IPS-20b (cell line): Measurements from ENCODE around the gene CTSL.
A peak's percentile ranks its signal among the peaks of the same experiment; 100 is the strongest.

Experiments used
- H3K27ac ChIP-seq: one replicate; pipeline ENCODE4 v1.5.1; 2013; ENCODE audit warnings: low read length
- H3K27me3 ChIP-seq: 2 replicates; pipeline ENCODE4 v1.6.1; 2013; ENCODE audit warnings: mild to moderate bottlenecking, low read length, inconsistent platforms; ENCODE audit not compliant: insufficient read depth
- H3K36me3 ChIP-seq: 2 replicates; pipeline ENCODE4 v1.6.1; 2013; ENCODE audit warnings: low read depth, mild to moderate bottlenecking, inconsistent platforms, low read length, moderate library complexity; ENCODE audit not compliant: insufficient read depth
- H3K4me1 ChIP-seq: 2 replicates; pipeline ENCODE4 v1.6.1; 2013; ENCODE audit warnings: mild to moderate bottlenecking, control low read depth, inconsistent platforms, low read length, moderate library complexity; ENCODE audit not compliant: insufficient read depth
- H3K4me3 ChIP-seq: 2 replicates; pipeline ENCODE4 v1.5.1; 2013; ENCODE audit warnings: mild to moderate bottlenecking, low read length, inconsistent platforms
- H3K9ac ChIP-seq: 2 replicates; pipeline ENCODE4 v1.6.1; 2013; ENCODE audit warnings: low read depth, mild to moderate bottlenecking, inconsistent platforms, low read length, moderate library complexity
- H3K9me3 ChIP-seq: 2 replicates; pipeline ENCODE4 v1.6.1; 2013; ENCODE audit warnings: mild to moderate bottlenecking, low read depth, low read length, inconsistent platforms; ENCODE audit not compliant: insufficient read depth

CTSL gene

DNA sequence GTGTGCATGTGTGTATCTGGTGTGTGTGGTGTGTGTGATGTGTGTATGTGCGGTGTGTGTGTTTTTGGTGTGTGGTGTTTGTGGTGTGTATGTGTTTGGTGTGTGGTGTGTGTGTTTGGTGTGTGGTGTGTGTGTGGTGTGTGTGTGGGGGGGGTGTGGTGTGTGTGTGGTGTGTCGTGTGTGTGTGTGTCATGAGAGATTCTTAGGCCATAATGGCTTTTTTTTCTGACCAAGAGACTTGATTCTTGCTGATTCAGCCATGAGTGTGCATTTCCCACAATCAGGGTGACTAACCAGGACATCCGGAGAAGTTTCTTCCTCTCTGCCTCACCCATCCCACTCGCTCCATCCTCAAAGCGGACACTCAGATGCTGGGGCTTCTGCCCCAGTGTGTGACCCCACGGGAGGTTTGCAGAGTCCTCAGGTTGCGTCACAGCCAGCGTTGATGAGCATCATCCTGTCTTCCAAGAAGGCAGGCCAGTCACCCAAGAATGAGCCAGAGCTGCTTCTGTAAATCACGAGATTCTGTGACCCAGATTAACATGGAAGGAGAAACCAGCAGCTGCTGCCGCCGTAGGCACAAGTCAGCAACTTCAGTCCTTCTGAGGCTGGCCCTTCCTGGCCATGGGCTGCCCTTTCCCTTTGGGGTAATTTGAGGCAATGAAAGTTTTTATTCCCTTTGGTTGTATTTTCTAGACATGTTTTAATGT is 12.5 kb upstream of the CTSL start:
- H3K27me3 ChIP-seq, result no peaks in the 10 kb centered on the region
- no peaks in the 10 kb centered on the region for H3K4me1 ChIP-seq
- no peak overlapping the region for H3K27ac ChIP-seq
- H3K36me3 ChIP-seq, result peaks cover 10% of the 10 kb centered on the region
- H3K9me3 ChIP-seq, result no peaks in the 10 kb centered on the region
- H3K9ac ChIP-seq, result no peak overlapping the region
- H3K4me3 ChIP-seq, result no peak overlapping the region

DNA sequence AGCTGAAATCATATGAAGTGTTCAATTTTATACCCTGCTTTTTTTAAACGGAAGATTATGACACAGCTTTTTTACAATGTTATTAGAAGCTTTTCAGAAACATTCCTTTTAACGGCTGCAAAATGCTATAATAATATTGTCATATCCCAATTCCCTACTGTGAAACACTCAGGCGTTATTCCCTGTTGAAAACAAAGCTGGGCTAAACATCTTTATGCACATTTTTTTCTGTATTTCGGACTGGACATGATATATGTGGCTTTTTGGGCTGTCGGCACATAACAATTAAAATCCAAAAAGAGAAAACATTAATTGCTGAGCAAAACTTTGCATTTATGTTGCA is 12.0 kb upstream of the CTSL start:
- H3K27me3 ChIP-seq, result no peaks in the 10 kb centered on the region
- no peak overlapping the region for H3K27ac ChIP-seq
- H3K4me3 ChIP-seq, result no peak overlapping the region
- peaks cover 4% of the 10 kb centered on the region for H3K36me3 ChIP-seq
- no peak overlapping the region for H3K9ac ChIP-seq
- no peaks in the 10 kb centered on the region for H3K4me1 ChIP-seq
- no peaks in the 10 kb centered on the region for H3K9me3 ChIP-seq

DNA sequence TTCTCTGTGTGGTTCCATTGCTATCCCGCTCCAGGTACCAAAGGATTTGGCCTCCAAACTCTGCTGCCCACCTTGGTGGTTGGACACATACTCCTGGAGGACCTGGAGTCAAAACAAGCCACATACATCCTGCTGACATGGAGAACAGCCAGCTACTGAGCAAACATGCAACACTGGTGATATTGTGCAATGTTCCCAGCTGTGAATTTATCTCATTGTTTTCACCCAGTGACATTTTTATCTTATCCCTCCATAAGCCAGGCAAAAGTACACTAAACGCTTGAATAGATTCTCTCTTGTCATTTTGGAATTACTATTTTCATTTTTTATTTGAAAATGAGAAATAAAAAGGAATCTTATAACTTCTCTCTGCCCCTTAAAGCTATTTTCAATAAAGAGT is 11.1 kb upstream of the CTSL start:
- no peak overlapping the region for H3K27ac ChIP-seq
- H3K36me3 ChIP-seq, result no peaks in the 10 kb centered on the region
- H3K4me3 ChIP-seq, result no peak overlapping the region
- H3K27me3 ChIP-seq, result 0 out of 2 replicates have a peak, but pooled peaks cover 2% of the 10 kb centered on the region
- no peaks in the 10 kb centered on the region for H3K9me3 ChIP-seq
- H3K4me1 ChIP-seq, result no peaks in the 10 kb centered on the region
- no peak overlapping the region for H3K9ac ChIP-seq

DNA sequence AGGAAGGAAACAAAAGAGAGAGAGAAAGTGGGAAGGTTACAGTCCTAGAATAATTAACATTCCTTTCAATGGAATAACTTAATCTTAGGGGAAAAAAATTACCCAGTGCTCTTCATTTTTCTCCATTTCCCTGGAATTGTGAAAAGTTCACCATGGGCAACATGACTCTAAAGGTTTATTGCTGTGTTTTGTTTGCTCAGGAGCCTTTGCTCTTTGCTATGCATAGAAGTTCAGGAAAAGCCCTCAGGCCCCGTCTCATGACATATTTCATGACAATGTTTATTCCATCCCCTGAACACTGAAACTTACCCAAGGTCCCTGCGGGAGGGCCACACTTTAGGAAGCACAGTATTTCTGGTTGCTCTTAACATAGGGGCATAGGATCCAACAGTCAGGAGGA is 9.8 kb upstream of the CTSL start:
- Histone ChIP-seq H3K36me3 (no peaks in the 10 kb centered on the region), H3K27me3 (peaks cover 7% of the 10 kb centered on the region; the same call in 1 of the 2 replicates), H3K27ac (no peak overlapping the region), H3K9ac (no peak overlapping the region), H3K9me3 (no peaks in the 10 kb centered on the region), H3K4me1 (no peaks in the 10 kb centered on the region), H3K4me3 (no peak overlapping the region)

DNA sequence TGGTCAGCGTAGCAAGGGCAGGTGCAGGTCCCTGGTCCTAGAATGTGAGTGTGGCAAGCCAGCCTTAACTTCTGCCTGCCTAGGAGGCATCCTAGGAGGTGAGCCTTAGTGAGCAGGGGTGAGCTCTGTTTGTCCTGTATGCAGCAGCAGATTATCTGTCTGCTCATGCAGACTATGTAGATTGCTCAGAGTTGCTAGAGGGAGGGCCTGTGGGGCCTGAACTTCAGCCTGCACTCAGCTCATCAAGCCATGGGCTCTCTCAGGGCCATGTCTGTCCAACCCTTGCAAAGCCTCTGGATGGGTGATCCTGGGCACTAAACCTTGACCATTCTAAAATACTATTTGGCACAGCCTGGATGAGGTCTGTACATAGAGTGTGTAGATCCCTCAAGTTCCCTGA is 8.5 kb upstream of the CTSL start:
- Histone ChIP-seq H3K9me3 (no peaks in the 10 kb centered on the region), H3K27me3 (peaks cover 14% of the 10 kb centered on the region; the same call in 1 of the 2 replicates), H3K36me3 (no peaks in the 10 kb centered on the region), H3K27ac (no peak overlapping the region), H3K4me3 (no peak overlapping the region), H3K9ac (no peak overlapping the region), H3K4me1 (no peaks in the 10 kb centered on the region)

DNA sequence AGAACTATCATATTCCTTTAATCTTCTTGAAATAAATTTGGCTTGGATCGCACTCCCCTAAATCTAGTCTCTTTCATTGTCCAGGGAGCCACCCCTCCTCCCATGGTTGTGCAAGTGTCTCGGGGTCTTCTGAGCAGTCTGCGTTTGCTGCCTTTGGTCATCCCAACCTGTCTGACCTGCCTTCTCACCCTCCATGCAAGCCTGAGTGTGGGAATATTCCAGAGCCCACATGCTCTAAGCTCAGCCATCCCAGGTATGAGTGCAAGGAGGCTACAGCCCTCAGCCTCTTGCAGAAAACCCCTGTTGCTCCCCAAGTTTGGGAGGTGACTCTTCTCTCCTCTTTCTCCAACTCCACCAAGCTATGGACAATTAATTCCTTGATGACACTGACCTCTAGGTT is 7.7 kb upstream of the CTSL start:
- Histone ChIP-seq H3K4me1 (no peaks in the 10 kb centered on the region), H3K27ac (no peak overlapping the region), H3K9me3 (no peaks in the 10 kb centered on the region), H3K27me3 (peaks cover 14% of the 10 kb centered on the region; the same call in 1 of the 2 replicates), H3K4me3 (no peak overlapping the region), H3K9ac (no peak overlapping the region), H3K36me3 (no peaks in the 10 kb centered on the region)

DNA sequence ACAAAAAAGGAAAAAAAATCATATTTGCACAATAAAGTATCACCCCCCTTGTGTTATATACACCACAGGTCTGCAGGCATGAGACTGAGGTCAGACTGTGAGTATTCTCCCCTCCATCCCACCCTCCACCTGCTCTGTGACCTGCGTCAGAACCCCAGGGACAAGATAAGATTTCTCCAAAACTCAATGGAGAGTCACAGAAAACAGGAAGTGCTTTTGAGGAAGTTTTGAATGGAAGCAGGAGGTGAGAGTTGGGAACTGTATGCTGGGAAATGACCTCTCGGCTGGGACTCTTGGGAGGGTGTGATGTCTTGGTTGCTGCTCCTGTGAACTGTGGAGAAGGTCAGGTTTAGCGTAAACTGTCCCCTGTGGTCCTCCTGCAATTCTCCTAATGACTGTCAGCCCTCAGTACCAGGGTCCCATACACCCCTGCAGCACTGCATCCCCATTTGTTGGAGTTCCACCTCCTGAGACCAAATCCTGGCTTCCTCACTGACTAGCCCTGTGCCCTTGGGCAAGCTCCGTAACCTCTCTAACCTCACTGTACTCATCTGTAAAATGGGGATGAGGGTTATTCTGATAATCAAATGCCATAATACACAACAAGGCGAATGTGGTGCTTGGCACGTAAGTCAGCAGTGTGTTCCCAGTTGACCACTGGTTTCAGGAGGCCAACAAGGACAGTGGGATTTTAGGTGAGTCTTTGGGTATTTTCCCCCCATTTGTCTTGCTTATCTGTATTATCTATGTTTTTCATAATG is 6.9 kb upstream of the CTSL start:
- no peak overlapping the region for H3K4me3 ChIP-seq
- H3K4me1 ChIP-seq, result no peaks in the 10 kb centered on the region
- H3K27me3 ChIP-seq, result peaks cover 14% of the 10 kb centered on the region; the same call in 1 of the 2 replicates
- no peak overlapping the region for H3K9ac ChIP-seq
- H3K36me3 ChIP-seq, result no peaks in the 10 kb centered on the region
- H3K9me3 ChIP-seq, result no peaks in the 10 kb centered on the region
- no peak overlapping the region for H3K27ac ChIP-seq

DNA sequence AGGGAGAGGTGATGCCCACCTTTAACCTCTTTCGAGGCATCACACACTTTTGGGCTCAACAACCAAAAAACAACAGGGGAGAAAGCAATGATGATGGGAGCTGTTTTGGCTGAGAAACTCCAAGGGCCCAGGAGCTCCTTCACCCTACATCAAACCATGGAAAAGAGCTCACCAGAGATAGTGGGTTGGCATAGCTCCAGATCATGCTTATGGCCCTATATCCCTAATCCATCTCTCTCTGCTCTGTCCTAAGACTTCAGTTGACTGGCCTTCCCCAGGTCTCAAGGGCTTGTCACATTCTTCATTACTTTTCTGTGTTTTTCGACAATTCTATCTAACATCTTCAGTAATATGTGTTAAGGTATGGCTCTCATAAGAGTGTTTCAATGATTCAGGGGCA is 5.7 kb upstream of the CTSL start:
- H3K27me3 ChIP-seq, result peaks cover 25% of the 10 kb centered on the region
- no peak overlapping the region for H3K4me3 ChIP-seq
- no peaks in the 10 kb centered on the region for H3K9me3 ChIP-seq
- no peak overlapping the region for H3K9ac ChIP-seq
- H3K27ac ChIP-seq, result no peak overlapping the region
- no peaks in the 10 kb centered on the region for H3K4me1 ChIP-seq
- no peaks in the 10 kb centered on the region for H3K36me3 ChIP-seq

DNA sequence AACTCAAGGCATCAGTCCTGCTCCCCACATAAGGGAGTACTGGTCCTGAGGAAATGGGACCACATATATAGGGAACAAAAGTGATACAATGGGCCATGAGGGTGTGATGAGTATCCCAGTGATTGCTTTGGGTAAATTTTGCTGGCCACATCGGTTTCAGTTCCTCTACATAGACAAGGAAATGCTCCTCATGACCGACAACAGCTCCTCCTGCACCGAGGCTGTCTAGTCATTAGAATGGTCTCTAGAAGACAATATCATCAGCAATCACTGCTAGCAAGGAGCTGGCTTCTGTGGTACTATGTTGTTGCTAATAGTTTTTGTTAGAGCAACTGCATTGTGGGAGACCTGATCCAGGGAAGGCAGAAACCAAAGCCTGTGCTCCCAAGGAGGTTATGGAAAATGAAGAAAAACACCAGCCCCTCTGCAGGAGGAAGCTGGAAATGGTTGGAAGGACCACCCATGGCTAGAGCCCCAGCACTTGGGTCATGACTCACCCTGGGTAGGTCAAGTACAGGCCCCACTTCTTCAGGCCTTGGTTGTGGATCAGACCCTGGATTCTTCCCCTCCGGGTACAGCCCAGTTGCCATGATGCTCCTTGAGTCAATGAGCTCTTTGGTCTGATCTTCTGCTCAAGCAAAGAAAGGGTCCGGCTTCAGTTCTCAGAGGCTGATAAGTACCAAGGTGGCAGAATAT is 3.4 kb upstream of the CTSL start:
- Histone ChIP-seq H3K4me1 (no peaks in the 10 kb centered on the region), H3K27me3 (peaks cover 30% of the 10 kb centered on the region), H3K27ac (no peak overlapping the region), H3K9ac (no peak overlapping the region), H3K9me3 (no peaks in the 10 kb centered on the region), H3K36me3 (peaks cover under 1% of the 10 kb centered on the region; the same call in 1 of the 2 replicates), H3K4me3 (no peak overlapping the region)

DNA sequence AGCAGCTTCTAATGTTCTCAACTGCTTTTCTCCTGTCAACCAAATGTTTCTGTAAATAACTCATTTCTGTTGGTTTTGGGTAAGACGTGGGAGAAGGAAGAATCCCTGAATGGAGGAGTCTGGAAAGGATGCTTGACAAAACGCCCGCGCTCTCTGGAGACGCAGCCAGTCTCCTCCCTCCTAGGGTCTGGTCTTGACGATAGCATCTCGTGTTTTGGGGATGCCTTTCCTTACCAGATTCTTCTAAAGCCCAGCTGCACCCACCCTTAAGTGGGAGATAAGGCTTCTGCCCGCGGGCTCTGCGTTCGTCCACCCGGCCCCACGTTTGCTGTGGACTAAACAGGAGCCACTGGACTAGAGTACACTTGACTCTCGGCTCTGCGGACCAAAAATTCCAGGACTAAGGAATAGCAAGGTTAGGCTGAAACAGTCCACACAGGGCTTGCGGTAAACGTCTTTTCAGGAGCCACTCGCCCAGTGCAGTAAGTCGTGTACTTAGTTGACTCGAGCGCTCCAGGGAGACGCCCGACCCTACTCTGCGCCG is 491 bp upstream of the CTSL start:
- peak overlapping the region; percentile 55; the same call in 1 of the 2 replicates for H3K9ac ChIP-seq
- H3K36me3 ChIP-seq, result peaks cover 22% of the 10 kb centered on the region
- H3K4me1 ChIP-seq, result no peaks in the 10 kb centered on the region
- no peaks in the 10 kb centered on the region for H3K9me3 ChIP-seq
- H3K27ac ChIP-seq, result no peak overlapping the region
- peak overlapping the region; percentile 78 for H3K4me3 ChIP-seq
- peaks cover 25% of the 10 kb centered on the region for H3K27me3 ChIP-seq

DNA sequence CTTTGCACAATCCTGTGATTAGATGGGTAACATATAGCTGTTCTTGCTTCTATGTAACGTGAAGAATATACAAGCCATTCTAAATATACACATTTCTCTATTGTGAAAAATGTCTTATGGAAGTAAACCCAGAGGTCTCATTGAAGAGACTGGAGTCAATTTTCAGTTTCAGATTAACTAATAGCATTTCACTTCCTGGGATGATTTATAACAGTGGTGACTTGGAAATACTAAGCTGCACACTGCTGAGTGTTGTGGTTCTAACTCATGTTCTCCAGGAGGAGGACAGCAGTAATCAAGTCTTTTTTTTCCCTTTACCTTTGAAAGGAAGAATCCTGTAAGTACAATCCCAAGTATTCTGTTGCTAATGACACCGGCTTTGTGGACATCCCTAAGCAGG is 3.3 kb downstream of the CTSL start:
- Histone ChIP-seq H3K4me3 (no peak overlapping the region), H3K27ac (no peak overlapping the region), H3K9ac (no peak overlapping the region), H3K4me1 (no peaks in the 10 kb centered on the region; the same call in 1 of the 2 replicates), H3K36me3 (peaks cover 28% of the 10 kb centered on the region), H3K27me3 (peaks cover 14% of the 10 kb centered on the region), H3K9me3 (no peaks in the 10 kb centered on the region)
